Esophagus squamous epithelium (tissue), 5 donors: Measurements from ENCODE around the gene FAF2. TPM values are rescaled to one million over a fixed set of nuclear protein-coding genes. Genes with fewer than 3 reads are reported as not detected.
"Not testable (repeated sequence)": the region's sequence is repeated elsewhere in the genome, so short reads cannot be mapped to it uniquely, and the experiment has no call there.

Experiments
- DNase-seq: peaks from one replicate; lab custom pipeline; 2025; lab: John Stamatoyannopoulos, UW
- H3K27ac ChIP-seq, 4 donors: fragments of 200-600 bp; sonication (generic); one replicate each; pipeline ENCODE4 v1.5.1; 2016 to 2019; ENCODE audit warnings: mild to moderate bottlenecking in 1 of 4
- H3K27me3 ChIP-seq, 4 donors: fragments of 200-600 bp; sonication (generic); 1 replicate in 3 of 4; 2 replicates in 1 of 4; pipeline versions ENCODE4 v1.5.1 to v1.6.0; 2017 to 2021; ENCODE audit warnings: antibody characterized with exemption in 1 of 4
- H3K36me3 ChIP-seq, 3 donors: fragments of 200-600 bp; sonication (generic); one replicate each; pipeline ENCODE4 v1.5.1; 2016 to 2019
- H3K4me1 ChIP-seq, 3 donors: fragments of 200-600 bp; sonication (generic); one replicate each; pipeline ENCODE4 v1.5.1; 2017 to 2019
- H3K4me3 ChIP-seq, 4 donors: fragments of 200-600 bp; sonication (generic); 1 replicate in 3 of 4; 2 replicates in 1 of 4; pipeline ENCODE4 v1.5.1; 2016 to 2019; ENCODE audit warnings: mild to moderate bottlenecking in 2 of 4, moderate library complexity in 1 of 4
- H3K9me3 ChIP-seq, 3 donors: fragments of 200-600 bp; sonication (generic); one replicate each; pipeline ENCODE4 v1.5.1; 2016 to 2019
- POLR2A ChIP-seq, 4 donors: fragments of 450-650 bp; IDR thresholded peaks; one replicate each; pipeline ENCODE4 v1.6.1; 2017; ENCODE audit warnings: antibody characterized with exemption in 4 of 4, mild to moderate bottlenecking in 4 of 4, moderate library complexity in 3 of 4
- WGBS, 2 donors: methylation state at CpG; one replicate each; pipeline ENCODE4 v1.1.5; 2018; 5-methylcytosine and 5-hydroxymethylcytosine counted together
- intact Hi-C: fragments of 100-400 bp; cut with DNase I; formaldehyde crosslinking; loops from one replicate; pipeline ENCODE4 v1.15.0; 2022
- total RNA-seq, 4 donors: library from RNA; depleted of rRNA; stranded (reverse); fragments of >200 nt; gene quantifications; one replicate each; pipeline ENCODE4 v1.1.0, GENCODE V29; 2016
- TF ChIP-seq, protein P1 (sequence below), 6 experiments: fragments of 450-650 bp in 4 of 6; fragments of 200-600 bp in 2 of 6; sonication (generic) in 2 of 6; IDR thresholded peaks; one replicate each; pipeline ENCODE4 v1.5.1; 2016 to 2019; ENCODE audit warnings: antibody characterized with exemption in 6 of 6, mild to moderate bottlenecking in 4 of 6, moderate library complexity in 4 of 6
- donor health status: DM: yes; HTN: yes; CAD: no.

FAF2 gene
- total RNA-seq, 4 donors from 2014 or later = 18.5 to 27.0 (median 24.7) TPM

DNA sequence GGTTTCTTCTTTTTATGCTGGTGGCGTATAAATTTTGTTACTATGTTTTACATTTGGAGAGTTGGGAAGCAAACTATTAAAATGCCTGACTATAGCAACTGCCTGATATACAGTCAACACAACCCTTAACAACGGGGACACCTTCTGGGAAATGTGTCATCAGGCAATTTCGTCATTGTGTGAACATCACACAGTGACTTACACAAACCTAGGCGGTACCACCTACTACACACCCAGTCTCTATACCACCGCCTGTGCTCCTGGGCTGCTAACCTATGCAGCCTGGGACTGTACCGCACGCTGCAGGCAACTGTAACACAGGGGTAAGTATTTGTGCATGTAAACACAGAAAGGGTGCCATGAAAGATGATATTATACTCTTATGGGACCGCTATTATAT, 99.6 kb downstream of the FAF2 start:
- 63 to 65% methylated on average over 8 of the region's 8 CpGs for WGBS, 2 donors
- no peak for TF ChIP-seq POLR2A (IDR thresholded peaks at IDR 0.05)

DNA sequence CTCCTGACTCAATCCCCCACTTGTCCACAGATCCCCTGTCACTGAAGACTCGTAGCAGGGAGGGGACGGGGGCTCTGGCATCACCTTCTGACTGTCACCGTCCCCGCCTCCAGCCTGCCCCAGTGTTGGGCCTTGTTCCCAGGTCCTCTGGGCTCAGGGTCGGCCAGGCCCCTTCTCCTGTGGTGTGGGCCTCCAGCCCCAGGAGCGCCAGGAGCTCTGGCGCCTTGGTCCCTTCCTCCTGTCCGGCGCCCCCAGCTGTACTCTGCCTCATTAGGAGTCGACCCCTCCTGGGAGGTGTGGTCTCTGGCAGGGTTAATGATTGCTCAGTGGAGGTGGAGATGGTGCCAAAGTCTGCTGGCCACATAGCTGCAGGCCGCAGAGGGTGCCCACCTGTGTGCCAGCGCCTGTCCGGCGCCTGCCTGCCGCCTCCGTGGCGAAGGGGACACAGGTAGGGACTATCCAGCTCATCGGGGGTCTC, 100.8 kb downstream of the FAF2 start, which contains the start of gene CDHR2:
Gene CDHR2, plus strand, starts transcription at position 376 of the 478 bp plus-strand sequence. CDS start 16,011 bp downstream, outside the sequence.
- Histone ChIP-seq H3K4me1 (peaks cover 1 to 47% (median 3%) of the 10 kb centered on the region in 3 donors), H3K4me3 (no peak within 1 kb of the TSS), H3K27me3 (peaks cover 0 to 32% (median 0%) of the 10 kb centered on the region in 4 donors), H3K27ac (no peak within 1 kb of the TSS), H3K36me3 (no peaks in the 10 kb centered on the region), H3K9me3 (no peaks in the 10 kb centered on the region)
- TF ChIP-seq POLR2A (IDR thresholded peaks at IDR 0.05) = no peak
- TF ChIP-seq, protein P1, sequence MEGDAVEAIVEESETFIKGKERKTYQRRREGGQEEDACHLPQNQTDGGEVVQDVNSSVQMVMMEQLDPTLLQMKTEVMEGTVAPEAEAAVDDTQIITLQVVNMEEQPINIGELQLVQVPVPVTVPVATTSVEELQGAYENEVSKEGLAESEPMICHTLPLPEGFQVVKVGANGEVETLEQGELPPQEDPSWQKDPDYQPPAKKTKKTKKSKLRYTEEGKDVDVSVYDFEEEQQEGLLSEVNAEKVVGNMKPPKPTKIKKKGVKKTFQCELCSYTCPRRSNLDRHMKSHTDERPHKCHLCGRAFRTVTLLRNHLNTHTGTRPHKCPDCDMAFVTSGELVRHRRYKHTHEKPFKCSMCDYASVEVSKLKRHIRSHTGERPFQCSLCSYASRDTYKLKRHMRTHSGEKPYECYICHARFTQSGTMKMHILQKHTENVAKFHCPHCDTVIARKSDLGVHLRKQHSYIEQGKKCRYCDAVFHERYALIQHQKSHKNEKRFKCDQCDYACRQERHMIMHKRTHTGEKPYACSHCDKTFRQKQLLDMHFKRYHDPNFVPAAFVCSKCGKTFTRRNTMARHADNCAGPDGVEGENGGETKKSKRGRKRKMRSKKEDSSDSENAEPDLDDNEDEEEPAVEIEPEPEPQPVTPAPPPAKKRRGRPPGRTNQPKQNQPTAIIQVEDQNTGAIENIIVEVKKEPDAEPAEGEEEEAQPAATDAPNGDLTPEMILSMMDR (IDR thresholded peaks at IDR 0.05) = no peak
- 65% methylated on average over 4 of the region's 18 CpGs; no CpG with 5 or more reads in 1 of the 2 donors for WGBS, 2 donors
- intact Hi-C loops = no loop called here
- DNase-seq = no peak

More for the DNA sequence above, 99.6 kb downstream of the FAF2 start:
- Histone ChIP-seq H3K27ac (peak overlapping the region in 1 of 4 donors; percentile 10), H3K4me1 (peaks cover 1 to 40% (median 5%) of the 10 kb centered on the region in 3 donors), H3K9me3 (no peaks in the 10 kb centered on the region), H3K4me3 (no peak overlapping the region), H3K27me3 (peaks cover 0 to 20% (median 0%) of the 10 kb centered on the region in 4 donors), H3K36me3 (no peaks in the 10 kb centered on the region)
- no peak for DNase-seq
- intact Hi-C loops = no loop called here

DNA sequence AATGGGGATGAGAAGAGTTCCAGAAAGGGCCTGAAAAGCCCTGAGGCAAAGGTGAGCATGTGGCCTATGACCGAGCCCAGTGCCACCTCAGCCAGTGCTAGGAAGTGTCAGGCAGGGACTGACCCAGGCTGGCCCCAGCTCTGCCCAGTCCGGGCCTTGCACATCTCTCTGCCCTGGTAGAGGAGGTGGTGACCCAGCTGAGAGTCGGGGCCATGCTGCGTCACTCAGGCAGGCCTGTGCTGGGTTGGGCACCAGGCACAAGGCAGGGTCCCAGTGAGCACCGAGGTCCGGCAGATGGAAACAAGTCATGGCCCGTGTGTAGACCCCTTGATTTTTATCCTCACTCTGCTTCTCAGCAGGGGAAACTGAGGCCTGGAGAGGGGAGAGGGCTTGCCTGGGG, 101.7 kb downstream of the FAF2 start:
- 60 to 67% methylated on average over 1 of the region's 7 CpGs for WGBS, 2 donors
- no peak for TF ChIP-seq POLR2A (IDR thresholded peaks at IDR 0.05)
- TF ChIP-seq, protein P1 (IDR thresholded peaks at IDR 0.05) = no peak
- no peak for DNase-seq

DNA sequence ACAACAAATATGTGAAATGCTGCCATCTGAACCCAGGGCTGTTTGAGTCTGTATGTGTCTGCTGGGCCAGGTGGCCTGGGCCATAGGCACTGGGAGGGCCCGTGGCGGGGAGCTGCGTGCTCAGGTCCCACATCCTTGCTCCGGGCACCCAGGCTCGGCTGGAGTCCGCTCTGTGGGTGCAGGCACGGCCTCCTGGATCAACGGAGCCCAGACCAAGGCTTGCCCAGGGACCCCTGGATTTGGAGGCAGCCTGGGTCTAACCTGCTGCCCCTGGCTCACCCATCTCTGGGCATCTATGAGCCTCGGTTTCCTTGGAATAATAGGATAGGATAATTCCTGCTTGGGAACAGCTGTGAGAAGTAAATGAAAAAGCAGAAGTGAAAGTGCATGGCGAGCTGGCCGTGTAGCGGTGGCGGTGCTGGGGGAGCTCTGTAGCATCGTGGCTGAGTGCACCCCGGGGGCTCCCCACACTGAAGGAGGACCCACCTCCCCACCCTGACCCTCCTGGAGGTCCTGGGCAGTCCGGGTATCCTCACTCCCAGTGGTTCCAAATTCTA, 102.2 kb downstream of the FAF2 start:
- intact Hi-C loops = no loop called here
- no peak overlapping the region for H3K27ac ChIP-seq
- H3K27me3 ChIP-seq = peaks cover 0 to 44% (median 0%) of the 10 kb centered on the region in 4 donors
- TF ChIP-seq, protein P1 (IDR thresholded peaks at IDR 0.05) = no peak
- TF ChIP-seq POLR2A (IDR thresholded peaks at IDR 0.05) = no peak
- no peaks in the 10 kb centered on the region for H3K9me3 ChIP-seq
- peaks cover 0 to 41% (median 3%) of the 10 kb centered on the region in 3 donors for H3K4me1 ChIP-seq
- WGBS, 2 donors = 67 to 86% methylated on average over 6 to 11 of the region's 16 CpGs
- H3K36me3 ChIP-seq = no peaks in the 10 kb centered on the region
- DNase-seq = no peak
- H3K4me3 ChIP-seq = no peak overlapping the region

More for the DNA sequence above, 101.7 kb downstream of the FAF2 start:
- Histone ChIP-seq H3K27me3 (peaks cover 0 to 40% (median 0%) of the 10 kb centered on the region in 4 donors), H3K4me3 (no peak overlapping the region), H3K27ac (no peak overlapping the region), H3K9me3 (no peaks in the 10 kb centered on the region), H3K4me1 (peaks cover 0 to 45% (median 3%) of the 10 kb centered on the region in 3 donors), H3K36me3 (no peaks in the 10 kb centered on the region)
- intact Hi-C loops = no loop called here

DNA sequence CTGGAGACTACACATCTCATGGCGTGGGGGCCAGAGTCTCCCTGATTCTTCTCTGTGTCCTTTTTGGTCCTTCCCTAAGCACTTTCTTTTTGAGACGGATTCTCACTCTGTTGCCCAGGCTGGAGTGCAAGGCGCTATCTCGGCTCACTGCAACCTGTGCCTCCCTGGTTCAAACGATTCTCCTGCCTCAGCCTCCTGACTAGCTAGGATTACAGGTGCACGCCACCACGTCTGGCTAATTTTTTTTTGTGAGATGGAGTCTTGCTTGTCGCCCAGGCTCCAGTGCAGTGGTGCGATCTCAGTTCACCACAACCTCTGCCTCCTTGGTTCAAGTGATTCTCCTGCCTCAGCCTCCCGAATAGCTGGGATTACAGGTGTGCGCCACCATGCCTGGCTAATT, 102.8 kb downstream of the FAF2 start:
- H3K4me3 ChIP-seq, H3K36me3 ChIP-seq, H3K9me3 ChIP-seq, intact Hi-C loops, DNase-seq, H3K27ac ChIP-seq: not testable (repeated sequence)
- peaks cover 0 to 35% (median 3%) of the 10 kb centered on the region in 3 donors for H3K4me1 ChIP-seq
- peaks cover 0 to 44% (median 0%) of the 10 kb centered on the region in 4 donors for H3K27me3 ChIP-seq
- 72 to 83% methylated on average over 11 of the region's 11 CpGs for WGBS, 2 donors

DNA sequence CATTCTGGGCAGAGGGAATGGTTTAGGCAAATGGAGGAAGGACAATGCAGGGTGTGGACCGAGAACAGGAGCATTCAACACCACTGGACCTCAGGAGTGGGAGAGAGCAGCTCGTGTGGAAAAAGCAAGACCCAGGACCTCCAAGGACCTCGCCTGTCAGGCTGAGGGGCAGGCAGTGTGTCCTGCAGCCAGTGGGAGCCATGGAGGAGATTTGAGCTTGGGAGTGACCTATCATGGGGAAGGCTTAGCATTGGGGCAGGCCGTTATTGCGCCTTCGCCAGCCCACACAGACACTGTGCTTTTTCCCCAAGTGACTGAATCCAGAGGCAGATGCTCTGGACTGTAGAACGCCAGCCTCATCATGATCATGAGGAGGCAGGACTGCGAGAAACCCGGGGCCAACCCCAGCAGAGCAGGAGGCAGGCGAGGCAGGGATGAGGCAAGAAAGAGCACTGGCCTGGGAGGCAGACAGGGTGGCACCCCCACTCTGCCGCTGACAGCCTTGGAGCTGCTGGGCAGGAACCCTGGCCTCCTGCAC, 104.2 kb downstream of the FAF2 start:
- intact Hi-C loops = no loop called here
- TF ChIP-seq POLR2A (IDR thresholded peaks at IDR 0.05) = no peak
- TF ChIP-seq, protein P1 (IDR thresholded peaks at IDR 0.05) = no peak
- no peak for DNase-seq
- Histone ChIP-seq H3K27me3 (peaks cover 0 to 44% (median 0%) of the 10 kb centered on the region in 4 donors), H3K4me1 (peaks cover 0 to 29% (median 3%) of the 10 kb centered on the region in 3 donors), H3K4me3 (no peak overlapping the region), H3K27ac (no peak overlapping the region), H3K36me3 (no peaks in the 10 kb centered on the region), H3K9me3 (no peaks in the 10 kb centered on the region)
- 65 to 75% methylated on average over 4 to 8 of the region's 11 CpGs for WGBS, 2 donors
